GM12878 (cell line): ENCODE results near the gene CYREN. TPM values are rescaled to one million over a fixed set of nuclear protein-coding genes. Genes with fewer than 3 reads are reported as not detected.
A peak's percentile ranks its signal among the peaks of the same experiment; 100 is the strongest.

Experiments
- CEBPB ChIP-seq, 2 experiments: fragments of 150-350 bp in 1 of 2; IDR thresholded peaks; 2 replicates each; pipeline ENCODE4 v1.6.1; 2012 to 2014; ENCODE audit warnings: low read depth in 2 of 2, low read length in 2 of 2, borderline replicate concordance in 1 of 2, inconsistent platforms in 1 of 2
- CHD1 ChIP-seq: IDR thresholded peaks from 2 replicates; pipeline ENCODE4 v1.6.1; 2012; ENCODE audit warnings: low read depth, low read length, improper control_type of control experiment
- EGR1 ChIP-seq, 2 experiments: IDR thresholded peaks; 1 replicate in 1 of 2; 2 replicates in 1 of 2; pipeline ENCODE4 v1.6.1; 2011 to 2012; ENCODE audit warnings: low read depth in 2 of 2, low read length in 2 of 2, borderline replicate concordance in 1 of 2, mild to moderate bottlenecking in 1 of 2, moderate library complexity in 1 of 2
- ELK1 ChIP-seq: IDR thresholded peaks from 2 replicates; pipeline ENCODE4 v1.6.1; 2012; ENCODE audit warnings: low read depth, low read length, improper control_type of control experiment
- FOXK2 ChIP-seq: fragments of 450-650 bp; IDR thresholded peaks from 2 replicates; pipeline ENCODE4 v1.6.1; 2017; ENCODE audit warnings: mild to moderate bottlenecking, moderate library complexity
- FOXM1 ChIP-seq: IDR thresholded peaks from 2 replicates; pipeline ENCODE4 v1.6.1; 2012; ENCODE audit warnings: low read depth, mild to moderate bottlenecking, inconsistent platforms, low read length, moderate library complexity
- GABPA ChIP-seq: IDR thresholded peaks from 2 replicates; pipeline ENCODE4 v1.6.1; 2014; ENCODE audit warnings: antibody characterized with exemption, low read depth, mild to moderate bottlenecking, inconsistent platforms
- MEF2B ChIP-seq: fragments of 450-650 bp; IDR thresholded peaks from 2 replicates; pipeline ENCODE4 v1.6.1; 2018; ENCODE audit warnings: mild to moderate bottlenecking, moderate library complexity; ENCODE audit not compliant: partially characterized antibody, poor library complexity, severe bottlenecking
- NBN ChIP-seq: fragments of 450-650 bp; IDR thresholded peaks from 2 replicates; pipeline ENCODE4 v1.6.1; 2016
- NFIC ChIP-seq: IDR thresholded peaks from 2 replicates; pipeline ENCODE4 v1.6.1; 2012; ENCODE audit warnings: low read depth, mild to moderate bottlenecking, inconsistent platforms, low read length, moderate library complexity
- NKRF ChIP-seq: fragments of 450-650 bp; conservative IDR thresholded peaks from 2 replicates; pipeline ENCODE4 v1.6.1; 2017; ENCODE audit warnings: mild to moderate bottlenecking, moderate library complexity
- RAD51 ChIP-seq: fragments of 450-650 bp; IDR thresholded peaks from 2 replicates; pipeline ENCODE4 v1.6.1; 2016; ENCODE audit warnings: moderate library complexity, mild to moderate bottlenecking, inconsistent platforms
- REST ChIP-seq: IDR thresholded peaks from 2 replicates; pipeline ENCODE4 v1.6.1; 2012; ENCODE audit warnings: mild to moderate bottlenecking, low read depth, low read length
- SMARCA5 ChIP-seq: fragments of 450-650 bp; IDR thresholded peaks from 2 replicates; pipeline ENCODE4 v1.6.1; 2017; ENCODE audit warnings: mild to moderate bottlenecking
- WRNIP1 ChIP-seq: IDR thresholded peaks from 2 replicates; pipeline ENCODE4 v1.6.1; 2011; ENCODE audit warnings: low read depth, low read length, improper control_type of control experiment, borderline replicate concordance
- polyA plus RNA-seq, 11 experiments: library from polyadenylated mRNA; depleted of rRNA in 4 of 11; unstranded in 6 of 11; stranded (reverse) in 5 of 11; fragments of >200 nt; fragmentation: Nextera tagmentation in 4 of 11; fragmentation: Illumina TruSeq in 1 of 11; extraction: Ambion mirVana in 4 of 11; extraction: Trizol in 1 of 11; gene quantifications; 1 replicate in 1 of 11; 2 replicates in 10 of 11; pipeline versions ENCODE4 v1.2.1 to v1.2.3, GENCODE V29; 2011 to 2016; ENCODE audit warnings: inconsistent platforms in 2 of 11, missing spikeins in 2 of 11, low read depth in 1 of 11
- total RNA-seq, 4 experiments: library from RNA; depleted of rRNA in 3 of 4; stranded (reverse); fragments of >200 nt in 3 of 4; fragmentation: Illumina TruSeq in 1 of 4; extraction: Trizol in 1 of 4; gene quantifications; 2 replicates each; pipeline versions ENCODE4 v1.2.1 to v1.2.3, GENCODE V29; 2013 to 2021

Gene CYREN
- total and polyA plus RNA-seq, 10 of the 15 experiments (the other 5 are each of a cell fraction or from before 2014, with no cell fraction given), result 8.7 to 64.3 (median 55.7) TPM

GRCh38 chr7:135169141-135169963 is 1.2 kb downstream of the CYREN start (continued):
- TF ChIP-seq REST, result no peak
- peak; percentile 13; the same call in 1 of the 2 replicates for TF ChIP-seq FOXM1
- TF ChIP-seq NKRF, result peak; percentile 31; the same call in 1 of the 2 replicates
- TF ChIP-seq EGR1 (IDR thresholded peaks at IDR 0.05; ENCODE audit: borderline replicate concordance in 1 of 2, low read depth in 2 of 2, low read length in 2 of 2), result peak in 1 of 2 experiments; percentile 24; a peak in 1 of 3 replicates
- peak; percentile 15 for TF ChIP-seq MEF2B
- TF ChIP-seq WRNIP1, result 0 out of 2 replicates have a peak, but pooled peaks have one; percentile 26
- TF ChIP-seq CEBPB (IDR thresholded peaks at IDR 0.05; ENCODE audit: borderline replicate concordance in 1 of 2, low read depth in 2 of 2, low read length in 2 of 2), result no peak
- peak; percentile 95 for TF ChIP-seq SMARCA5
- TF ChIP-seq NFIC, result no peak
- no peak for TF ChIP-seq GABPA
- no peak for TF ChIP-seq ELK1
- 0 out of 2 replicates have a peak, but pooled peaks have one; percentile 6 for TF ChIP-seq CHD1
- TF ChIP-seq NBN, result peak; percentile 74
- TF ChIP-seq RAD51, result no peak
- no peak for TF ChIP-seq FOXK2
